Endothelial cell (in vitro differentiated cells): ENCODE results near the gene LAPTM5. TPM values are rescaled to one million over a fixed set of nuclear protein-coding genes. Genes with fewer than 3 reads are reported as not detected.
A peak's percentile ranks its signal among the peaks of the same experiment; 100 is the strongest.

Experiments used
- DNase-seq: peaks from one replicate; pipeline ENCODE4 v3.0.0; 2021; ENCODE audit warnings: low spot score
- H3K27ac Mint-ChIP-seq: one replicate; pipeline ENCODE4 v1.8.0; 2021; ENCODE audit warnings: mixed read lengths, inconsistent platforms; ENCODE audit not compliant: unreplicated experiment
- H3K27me3 Mint-ChIP-seq: one replicate; pipeline ENCODE4 v1.8.0; 2021; ENCODE audit warnings: mild to moderate bottlenecking, moderate library complexity, mixed read lengths, inconsistent platforms; ENCODE audit not compliant: unreplicated experiment
- H3K36me3 Mint-ChIP-seq: one replicate; pipeline ENCODE4 v1.8.0; 2021; ENCODE audit warnings: mild to moderate bottlenecking, low read depth, mixed read lengths, inconsistent platforms; ENCODE audit not compliant: unreplicated experiment
- H3K4me1 Mint-ChIP-seq: one replicate; pipeline ENCODE4 v1.8.0; 2021; ENCODE audit warnings: mild to moderate bottlenecking, mixed read lengths, inconsistent platforms; ENCODE audit not compliant: unreplicated experiment
- H3K4me3 Mint-ChIP-seq: one replicate; pipeline ENCODE4 v1.8.0; 2021; ENCODE audit warnings: mild to moderate bottlenecking, mixed read lengths, inconsistent platforms; ENCODE audit not compliant: unreplicated experiment
- H3K9me3 Mint-ChIP-seq: one replicate; pipeline ENCODE4 v1.8.0; 2021; ENCODE audit warnings: mixed read lengths, inconsistent platforms; ENCODE audit not compliant: unreplicated experiment
- total RNA-seq: library from RNA; stranded (reverse); fragmentation: NEBNext Ultra II Directional; extraction: Animal tissue kit (Norgen Biotek cat#: 25700); gene quantifications from one replicate; pipeline ENCODE4 v1.2.1, GENCODE V29; 2021; ENCODE audit not compliant: unreplicated experiment
- TF ChIP-seq, protein P1 (sequence below): fragments of 200-600 bp; sonication (generic); IDR thresholded peaks from one replicate; pipeline ENCODE4 v1.5.0; 2021; ENCODE audit warnings: antibody characterized with exemption; ENCODE audit not compliant: unreplicated experiment

LAPTM5 gene
- total RNA-seq, 1 donor from 2014 or later = 80.5 TPM

DNA sequence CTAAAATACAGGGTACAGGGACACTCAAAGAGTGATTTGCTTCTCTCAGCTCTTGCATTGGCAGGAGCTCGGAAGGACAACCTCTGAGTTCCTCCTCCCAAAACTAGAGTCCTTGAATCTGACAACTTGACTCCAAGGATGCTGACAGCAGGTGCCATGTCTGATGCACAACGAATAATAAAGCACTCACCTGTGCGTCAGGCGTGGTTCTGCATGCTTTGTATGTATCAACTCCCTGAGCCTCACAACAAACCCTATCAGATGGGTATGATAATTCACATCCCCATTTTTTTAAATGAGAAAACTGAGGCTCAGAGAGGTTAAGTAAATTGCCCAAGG, 1.4 kb downstream of the LAPTM5 start:
- Mint-ChIP-seq H3K9me3 (no peaks in the 10 kb centered on the region), H3K4me1 (peaks cover 49% of the 10 kb centered on the region), H3K27me3 (peaks cover 10% of the 10 kb centered on the region), H3K36me3 (peaks cover 6% of the 10 kb centered on the region), H3K27ac (no peak overlapping the region), H3K4me3 (no peak overlapping the region)
- TF ChIP-seq, protein P1, sequence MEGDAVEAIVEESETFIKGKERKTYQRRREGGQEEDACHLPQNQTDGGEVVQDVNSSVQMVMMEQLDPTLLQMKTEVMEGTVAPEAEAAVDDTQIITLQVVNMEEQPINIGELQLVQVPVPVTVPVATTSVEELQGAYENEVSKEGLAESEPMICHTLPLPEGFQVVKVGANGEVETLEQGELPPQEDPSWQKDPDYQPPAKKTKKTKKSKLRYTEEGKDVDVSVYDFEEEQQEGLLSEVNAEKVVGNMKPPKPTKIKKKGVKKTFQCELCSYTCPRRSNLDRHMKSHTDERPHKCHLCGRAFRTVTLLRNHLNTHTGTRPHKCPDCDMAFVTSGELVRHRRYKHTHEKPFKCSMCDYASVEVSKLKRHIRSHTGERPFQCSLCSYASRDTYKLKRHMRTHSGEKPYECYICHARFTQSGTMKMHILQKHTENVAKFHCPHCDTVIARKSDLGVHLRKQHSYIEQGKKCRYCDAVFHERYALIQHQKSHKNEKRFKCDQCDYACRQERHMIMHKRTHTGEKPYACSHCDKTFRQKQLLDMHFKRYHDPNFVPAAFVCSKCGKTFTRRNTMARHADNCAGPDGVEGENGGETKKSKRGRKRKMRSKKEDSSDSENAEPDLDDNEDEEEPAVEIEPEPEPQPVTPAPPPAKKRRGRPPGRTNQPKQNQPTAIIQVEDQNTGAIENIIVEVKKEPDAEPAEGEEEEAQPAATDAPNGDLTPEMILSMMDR = no peak
- DNase-seq = no peak

DNA sequence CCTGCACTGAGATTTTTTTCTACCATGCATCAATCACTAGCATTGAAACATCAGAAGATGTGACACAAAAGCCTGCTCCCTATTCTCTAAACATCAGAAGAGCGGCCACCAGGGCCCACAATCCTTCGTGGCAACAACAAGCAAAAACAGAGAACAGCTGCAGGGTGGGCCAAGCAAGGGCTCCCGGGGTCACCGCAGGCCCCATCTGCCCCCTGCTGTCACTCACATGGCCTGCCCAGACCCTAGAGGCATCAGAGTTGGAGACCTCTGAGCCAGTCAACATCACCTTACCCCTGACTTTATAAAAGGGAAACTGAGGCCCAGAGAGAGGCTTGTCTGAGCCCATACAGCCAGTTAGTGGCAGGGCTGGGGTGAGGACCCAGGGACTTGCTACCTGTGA, 1.8 kb downstream of the LAPTM5 start:
- Mint-ChIP-seq H3K4me3 (peak overlapping the region; percentile 63), H3K4me1 (peaks cover 46% of the 10 kb centered on the region), H3K27me3 (peaks cover 10% of the 10 kb centered on the region), H3K36me3 (peaks cover 6% of the 10 kb centered on the region), H3K27ac (no peak overlapping the region), H3K9me3 (no peaks in the 10 kb centered on the region)
- no peak for DNase-seq
- TF ChIP-seq, protein P1 = no peak

DNA sequence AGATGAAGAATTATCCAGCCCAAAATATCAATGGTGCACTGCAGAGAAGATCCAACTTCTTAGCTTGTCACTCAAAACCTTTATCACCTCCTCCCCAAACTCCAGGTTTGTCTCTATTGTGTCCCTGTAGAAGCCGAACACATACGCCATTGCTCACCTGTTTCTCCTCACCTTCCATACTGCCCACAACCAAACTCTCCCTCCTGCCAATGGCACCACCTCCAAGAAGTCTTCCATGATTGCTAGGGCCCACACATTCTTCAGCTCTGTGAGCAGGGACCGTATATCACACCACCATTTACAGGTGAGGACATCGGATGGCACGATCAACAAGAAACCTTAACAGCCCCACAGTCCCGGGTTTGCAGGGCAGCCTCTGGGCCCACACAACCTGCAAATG, 2.2 kb downstream of the LAPTM5 start:
- no peak for DNase-seq
- peak overlapping the region; percentile 63 for H3K4me3 Mint-ChIP-seq
- TF ChIP-seq, protein P1 = no peak
- H3K27ac Mint-ChIP-seq = peak overlapping the region; percentile 20
- H3K36me3 Mint-ChIP-seq = peaks cover 6% of the 10 kb centered on the region
- H3K4me1 Mint-ChIP-seq = peaks cover 46% of the 10 kb centered on the region
- H3K27me3 Mint-ChIP-seq = peaks cover 9% of the 10 kb centered on the region
- H3K9me3 Mint-ChIP-seq = no peaks in the 10 kb centered on the region

DNA sequence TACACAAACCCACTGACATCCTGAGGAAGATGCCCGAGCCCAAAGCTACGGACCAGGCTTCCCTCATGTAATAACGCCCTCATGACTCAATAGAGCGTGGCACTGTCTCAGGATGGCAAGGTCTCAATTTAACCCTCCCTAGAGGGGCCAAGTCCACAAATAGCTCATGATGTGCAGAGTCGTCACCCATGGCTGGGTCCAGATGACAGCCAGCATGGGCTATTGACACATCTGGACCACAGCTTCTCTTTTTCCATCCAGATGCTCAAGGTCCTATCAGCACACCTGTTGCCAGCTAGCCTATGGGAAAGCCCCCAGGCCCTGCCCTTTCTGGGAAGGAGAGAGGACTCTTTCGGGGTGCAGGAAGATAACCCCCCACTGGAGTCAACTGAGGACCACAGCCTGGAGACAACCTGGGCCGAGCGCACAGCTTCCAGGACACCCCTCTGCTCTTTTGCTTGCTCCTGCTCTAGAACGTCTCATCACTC, 2.8 kb downstream of the LAPTM5 start:
- no peak for DNase-seq
- H3K36me3 Mint-ChIP-seq = peaks cover 6% of the 10 kb centered on the region
- TF ChIP-seq, protein P1 = no peak
- H3K27me3 Mint-ChIP-seq = peaks cover 9% of the 10 kb centered on the region
- no peaks in the 10 kb centered on the region for H3K9me3 Mint-ChIP-seq
- H3K4me1 Mint-ChIP-seq = peaks cover 46% of the 10 kb centered on the region
- no peak overlapping the region for H3K4me3 Mint-ChIP-seq
- H3K27ac Mint-ChIP-seq = no peak overlapping the region

DNA sequence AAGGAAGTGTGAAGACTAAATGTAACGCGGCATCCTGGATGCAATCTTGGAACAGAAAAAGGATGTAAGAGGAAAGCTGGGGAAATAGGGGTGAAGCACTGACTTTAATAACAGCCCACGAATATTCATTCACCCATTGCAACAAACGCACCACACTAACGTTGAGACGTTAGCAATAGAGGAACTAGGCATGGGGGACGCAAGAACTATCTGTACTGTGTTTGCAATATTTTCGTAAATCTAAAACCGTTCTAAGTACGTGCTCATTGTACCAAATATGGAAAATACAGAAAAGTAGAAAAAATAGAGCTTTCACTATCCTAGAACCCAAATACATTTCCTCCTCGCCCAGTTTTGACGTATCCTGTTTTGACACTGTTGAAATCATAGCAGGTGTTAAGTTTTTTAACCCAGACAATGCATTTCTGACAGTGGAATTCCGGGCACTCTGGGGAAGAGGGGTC, 3.9 kb downstream of the LAPTM5 start:
- H3K4me1 Mint-ChIP-seq = peaks cover 48% of the 10 kb centered on the region
- H3K9me3 Mint-ChIP-seq = no peaks in the 10 kb centered on the region
- H3K4me3 Mint-ChIP-seq = no peak overlapping the region
- peaks cover 7% of the 10 kb centered on the region for H3K27me3 Mint-ChIP-seq
- TF ChIP-seq, protein P1 = no peak
- H3K27ac Mint-ChIP-seq = peak overlapping the region; percentile 26
- H3K36me3 Mint-ChIP-seq = peaks cover 6% of the 10 kb centered on the region
- DNase-seq = no peak
